GM18520 (cell line): Measurements from ENCODE around the gene TMED10.

ENCODE experiments used
- ATAC-seq: cut with Tn5 transposase; IDR thresholded peaks from one replicate; pipeline ENCODE4 v1.9.1; 2021; ENCODE audit not compliant: unreplicated experiment

TMED10 gene

GRCh38 chr14:75090353-75090752 lies 86.1 kb downstream of the TMED10 start:
- no peak for ATAC-seq

GRCh38 chr14:75088566-75089373 lies 87.6 kb downstream of the TMED10 start:
- ATAC-seq, result no peak

- ATAC-seq, result no peak
Observed at GRCh38 chr14:75088153-75088552, 88.3 kb downstream of the TMED10 start.

DNA sequence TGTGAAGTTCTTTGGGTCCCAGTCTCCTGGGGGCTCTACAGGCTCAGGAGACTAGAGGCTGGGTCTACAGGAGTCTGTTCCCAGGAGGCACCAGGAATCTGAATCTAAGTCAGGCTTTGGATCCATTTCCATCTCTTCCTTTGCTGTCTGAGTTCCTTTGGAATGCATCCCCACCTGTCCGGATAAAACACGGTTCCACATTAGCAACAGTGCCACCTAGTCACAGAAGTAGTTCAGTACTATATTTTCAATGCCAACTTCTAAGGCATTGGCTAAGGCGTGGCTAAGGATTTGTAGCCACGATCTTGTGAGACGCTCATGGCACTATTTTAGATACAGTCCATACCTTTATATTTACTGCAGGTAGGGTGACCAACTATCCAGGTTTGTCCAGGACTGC lies 91.9 kb downstream of the TMED10 start:
- ATAC-seq, result no peak

GRCh38 chr14:75083271-75083670 lies 93.1 kb downstream of the TMED10 start:
- no peak for ATAC-seq

DNA sequence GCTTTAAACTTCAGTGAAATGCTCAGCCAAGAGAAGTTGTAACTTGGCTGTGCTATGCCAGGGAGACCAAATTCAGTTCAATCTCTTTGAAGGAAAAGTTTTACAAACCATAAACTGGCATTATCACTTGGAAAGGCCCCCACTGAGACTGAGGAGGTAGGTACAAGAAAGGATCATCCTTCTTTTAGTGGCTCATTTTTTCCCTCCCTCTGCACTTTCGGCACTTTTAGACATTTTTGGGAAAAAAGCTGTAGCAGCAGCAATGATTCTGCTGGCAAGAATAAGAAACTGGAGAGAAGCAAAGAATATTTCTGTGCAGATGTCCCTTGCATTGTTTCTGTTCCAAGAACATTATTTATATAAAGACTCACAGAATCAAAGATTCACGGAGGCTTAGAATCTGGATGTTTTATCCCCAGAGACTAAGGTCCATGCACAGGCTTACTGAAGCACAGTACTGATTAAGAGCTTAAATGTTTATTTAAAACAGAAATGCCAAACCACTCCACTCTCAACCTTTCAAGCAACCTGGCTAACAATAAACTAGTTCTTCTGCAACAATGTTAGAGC lies 94.7 kb downstream of the TMED10 start:
- ATAC-seq, result no peak
